Activated CD4-positive, alpha-beta T cell treated with anti-CD3 and anti-CD28 coated beads for 48 hours (primary cell): Measurements from ENCODE around the gene PPP1R15B.

Source experiments
- DNase-seq: peaks from one replicate; pipeline ENCODE4 v3.0.0-alpha.2; 2020

Gene PPP1R15B

GRCh38 chr1:204443871-204444581 lies 32.4 kb upstream of the PPP1R15B start:
- DNase-seq: peak; percentile 44

GRCh38 chr1:204443260-204443619 lies 31.6 kb upstream of the PPP1R15B start:
- no peak for DNase-seq

- DNase-seq: no peak
Observed at GRCh38 chr1:204442376-204443259, 31.0 kb upstream of the PPP1R15B start.

- no peak for DNase-seq
Observed at GRCh38 chr1:204441558-204441957, 29.9 kb upstream of the PPP1R15B start.

- DNase-seq: no peak
Observed at GRCh38 chr1:204439621-204440375, 28.2 kb upstream of the PPP1R15B start.

- DNase-seq: peak; percentile 44
Observed at GRCh38 chr1:204438628-204439027, 27.0 kb upstream of the PPP1R15B start.

GRCh38 chr1:204437796-204438570 lies 26.4 kb upstream of the PPP1R15B start:
- DNase-seq: no peak

- no peak for DNase-seq
Observed at GRCh38 chr1:204435872-204436271, 24.3 kb upstream of the PPP1R15B start.

- no peak for DNase-seq
Observed at GRCh38 chr1:204435381-204435831, 23.8 kb upstream of the PPP1R15B start.

- no peak for DNase-seq
Observed at GRCh38 chr1:204434116-204434755, 22.6 kb upstream of the PPP1R15B start.

GRCh38 chr1:204432708-204433107 lies 21.1 kb upstream of the PPP1R15B start:
- no peak for DNase-seq

- peak; percentile 88 for DNase-seq
Observed at GRCh38 chr1:204431310-204432184, 19.9 kb upstream of the PPP1R15B start.

GRCh38 chr1:204429746-204430145 lies 18.1 kb upstream of the PPP1R15B start:
- no peak for DNase-seq

GRCh38 chr1:204426971-204427701 lies 15.5 kb upstream of the PPP1R15B start:
- no peak for DNase-seq

GRCh38 chr1:204426474-204426873 lies 14.9 kb upstream of the PPP1R15B start:
- DNase-seq: no peak

- no peak for DNase-seq
Observed at GRCh38 chr1:204426035-204426436, 14.4 kb upstream of the PPP1R15B start.

GRCh38 chr1:204424621-204425020 lies 13.0 kb upstream of the PPP1R15B start:
- DNase-seq: no peak

GRCh38 chr1:204422061-204422705 lies 10.6 kb upstream of the PPP1R15B start:
- peak; percentile 28 for DNase-seq

GRCh38 chr1:204421441-204421840 lies 9.8 kb upstream of the PPP1R15B start:
- no peak for DNase-seq
